GM19193 (cell line): ENCODE data around the gene P2RX2.

Source experiments
- POLR2A ChIP-seq: IDR thresholded peaks from 4 replicates; pipeline ENCODE4 v1.6.1; 2011; ENCODE audit not compliant: insufficient read depth, insufficient read length; ENCODE audit errors: extremely low read depth

P2RX2 gene

DNA sequence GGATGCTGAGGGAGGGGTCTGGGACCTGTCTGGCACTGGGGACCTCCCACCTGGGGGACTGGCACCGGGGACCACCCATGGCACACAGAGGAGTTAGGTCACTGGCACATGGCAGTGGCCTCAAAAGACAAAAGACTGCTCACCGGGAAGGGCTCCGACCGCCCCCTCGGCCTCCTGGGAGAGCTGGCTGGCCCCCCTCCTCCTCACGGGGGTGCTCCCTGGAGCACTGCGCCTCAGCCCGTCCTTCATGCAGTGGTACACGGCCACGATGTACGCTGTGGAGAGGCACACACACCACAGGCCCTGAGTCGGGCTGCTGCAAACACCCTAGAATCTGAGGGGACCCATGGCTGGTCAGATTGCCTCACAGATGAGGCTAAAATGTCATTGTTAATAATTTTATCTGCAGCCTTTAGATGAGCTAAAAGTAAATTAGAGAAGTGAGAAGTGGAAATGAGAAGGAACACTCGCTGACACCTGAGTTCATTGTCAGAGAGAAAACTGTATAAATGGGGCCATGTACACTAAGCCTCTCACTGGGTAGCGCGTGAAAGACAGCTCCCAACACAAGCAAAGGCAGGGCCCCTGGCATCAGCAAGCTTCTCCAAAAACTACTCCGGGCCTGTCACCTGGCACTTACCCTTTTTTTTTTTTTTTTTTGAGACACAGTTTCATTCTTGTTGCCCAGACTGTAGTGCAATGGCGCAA is 14.1 kb downstream of the P2RX2 start:
- no peak for TF ChIP-seq POLR2A

DNA sequence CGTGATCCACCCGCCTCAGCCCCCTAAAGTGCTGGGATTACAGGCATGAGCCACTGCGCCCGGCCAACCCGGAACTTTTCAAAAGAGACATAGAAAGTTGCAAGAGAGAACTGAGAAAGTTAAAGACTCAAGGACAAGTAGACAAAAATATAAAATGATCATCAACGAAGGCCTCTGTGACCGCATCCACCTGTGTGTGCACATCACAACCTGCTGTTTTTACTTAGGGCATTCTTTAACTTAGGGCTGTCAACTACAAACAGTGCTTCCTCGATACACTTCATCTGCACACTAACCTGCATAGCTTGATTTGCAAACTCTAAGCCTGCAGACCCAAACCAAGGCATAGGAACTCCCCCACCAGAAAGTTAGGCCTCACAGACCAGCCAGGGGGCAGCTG is 14.8 kb downstream of the P2RX2 start:
- no peak for TF ChIP-seq POLR2A

DNA sequence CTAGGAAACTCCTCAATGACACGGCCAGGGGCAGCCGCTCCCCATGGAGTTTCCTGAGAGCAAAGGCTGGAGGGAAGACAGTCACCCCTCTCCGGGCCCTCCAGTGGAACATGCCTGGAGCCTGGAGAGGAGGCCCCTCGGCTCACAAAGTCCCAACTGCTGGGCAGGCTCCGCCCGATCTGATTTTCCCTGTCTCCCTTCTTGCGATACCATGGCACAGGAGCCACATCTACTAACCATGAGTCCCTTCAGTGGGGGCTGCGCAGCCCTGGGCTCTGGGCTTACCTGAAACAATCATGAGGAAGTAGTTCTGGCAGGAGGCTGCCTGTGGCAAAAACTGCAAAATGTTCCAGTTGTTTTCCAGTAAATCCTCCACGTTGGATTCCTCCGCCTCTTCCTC is 15.3 kb downstream of the P2RX2 start:
- no peak for TF ChIP-seq POLR2A

DNA sequence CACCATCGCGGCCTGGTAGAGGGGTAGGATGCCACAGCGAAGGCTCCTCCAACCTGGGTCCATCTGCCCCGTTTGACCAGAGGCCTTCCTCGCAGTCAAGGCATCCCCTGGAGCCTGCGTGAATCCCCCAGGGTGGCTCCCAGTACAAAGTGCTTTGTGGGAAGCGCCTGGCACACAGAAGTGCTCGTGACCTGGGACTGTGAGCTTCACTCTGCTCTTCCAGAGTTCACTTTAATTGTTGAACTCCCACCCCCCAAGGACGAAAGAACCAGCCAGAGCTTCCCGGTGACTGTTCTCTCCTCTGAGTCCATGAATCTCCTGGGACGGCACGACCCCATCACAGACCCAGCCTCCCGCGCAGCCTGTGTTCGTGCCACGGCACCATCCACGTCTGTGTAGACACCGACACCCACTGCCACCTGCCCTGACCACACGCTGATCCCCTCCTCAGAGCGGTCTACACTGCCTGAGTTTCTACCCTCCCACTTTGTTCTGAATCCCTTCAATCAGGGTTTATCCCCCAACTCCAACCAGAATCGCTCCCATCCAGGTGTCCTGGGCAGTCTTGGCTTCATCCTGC is 15.9 kb downstream of the P2RX2 start:
- no peak for TF ChIP-seq POLR2A

DNA sequence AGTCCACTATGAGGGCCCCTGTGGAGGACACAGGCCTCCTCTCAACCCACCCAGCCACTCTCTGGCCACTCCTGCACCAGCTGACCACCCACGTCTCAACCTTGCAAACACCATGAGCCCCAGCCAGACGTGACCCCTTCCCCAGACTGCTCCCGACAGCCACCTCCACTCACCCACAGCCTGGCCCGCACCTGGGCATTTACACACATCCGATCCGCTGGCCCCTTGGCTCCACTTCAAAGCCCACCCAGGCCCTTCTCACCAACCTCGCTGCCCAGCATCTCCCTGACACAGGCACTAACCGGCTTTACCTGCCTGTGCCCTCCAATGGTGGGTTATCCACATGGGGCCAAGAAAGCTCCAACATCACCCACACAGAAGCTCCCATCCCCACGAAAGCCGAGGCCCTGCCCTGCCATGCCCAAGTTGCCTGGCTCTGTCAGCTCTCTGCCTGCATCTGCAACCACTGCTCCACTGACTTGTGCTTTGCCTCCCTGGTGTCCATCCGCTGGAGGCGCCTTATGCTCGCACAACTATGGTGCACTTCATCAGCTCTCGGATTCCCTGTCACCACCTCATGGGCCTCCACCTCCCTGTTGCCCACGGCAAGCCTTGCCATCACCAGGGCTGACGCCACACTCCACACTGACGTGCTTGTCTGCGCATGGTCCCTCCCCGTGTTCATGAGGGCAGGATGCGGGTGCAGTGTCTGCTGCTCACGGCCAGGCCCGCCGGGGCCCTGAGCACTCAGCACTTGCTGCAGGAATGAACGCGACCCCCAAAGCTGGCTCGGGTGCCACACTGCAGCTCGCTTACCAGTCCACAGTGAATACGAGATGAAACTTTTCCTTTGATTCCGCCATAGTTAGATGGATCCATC is 16.7 kb downstream of the P2RX2 start:
- no peak for TF ChIP-seq POLR2A

DNA sequence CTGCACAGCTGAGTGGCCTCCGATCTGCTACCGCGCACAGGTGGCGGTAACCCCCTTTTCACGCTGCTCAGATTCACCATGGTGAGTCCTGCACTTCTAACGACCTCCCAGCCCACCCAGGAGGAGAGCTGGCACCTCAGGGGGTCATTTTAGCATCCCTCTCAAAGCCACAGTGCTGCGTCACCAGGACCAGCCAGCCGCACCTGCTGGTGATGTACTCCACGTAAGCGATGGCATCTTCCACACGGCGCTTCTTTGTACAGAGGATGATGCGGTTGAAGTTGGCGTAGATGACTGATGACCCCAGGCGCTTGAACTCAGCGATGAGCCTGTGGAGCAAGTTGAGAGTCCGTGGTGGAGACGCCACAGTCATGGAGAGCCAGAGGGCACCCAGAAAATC is 19.2 kb downstream of the P2RX2 start:
- no peak for TF ChIP-seq POLR2A

DNA sequence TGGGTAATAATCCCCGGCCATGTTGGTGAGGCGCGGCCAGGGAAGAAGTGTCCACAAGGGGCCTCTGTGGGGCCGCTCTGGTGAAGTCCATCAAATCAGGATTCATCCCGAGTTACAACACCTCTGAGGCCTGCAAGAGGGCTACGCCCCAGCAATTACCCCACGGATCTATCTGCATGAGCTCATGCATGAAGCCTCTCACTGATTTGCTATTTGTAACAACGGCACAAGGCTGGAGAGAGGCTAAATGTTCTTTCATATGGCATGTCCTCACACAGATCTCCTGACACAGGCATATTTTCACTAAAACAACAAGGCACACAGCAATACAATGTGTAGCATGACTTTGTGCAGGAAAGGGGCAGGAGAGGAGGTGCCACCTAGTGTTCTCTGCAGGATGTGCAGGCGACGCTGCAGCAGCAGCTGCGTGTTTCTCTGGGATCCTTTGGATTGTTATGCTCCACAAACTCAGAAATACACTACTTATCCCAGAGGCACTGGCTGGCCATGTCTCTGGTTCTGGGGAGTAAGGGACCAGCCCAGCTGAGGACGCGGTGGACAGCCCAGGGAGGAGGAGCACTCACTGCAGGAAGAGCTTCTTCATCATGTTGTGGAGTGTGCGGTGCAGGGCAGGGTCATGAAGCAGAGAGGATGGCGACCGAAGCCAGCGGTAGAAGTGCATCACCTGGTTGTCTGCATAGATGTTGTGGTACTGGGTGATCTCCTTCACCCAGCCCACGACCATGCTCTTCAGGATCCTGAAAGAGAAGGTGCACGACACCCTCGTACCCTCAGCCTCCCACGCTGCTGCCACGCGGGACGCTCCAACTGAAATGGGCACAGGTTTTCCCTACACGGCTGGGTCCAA is 20.2 kb downstream of the P2RX2 start:
- no peak for TF ChIP-seq POLR2A

DNA sequence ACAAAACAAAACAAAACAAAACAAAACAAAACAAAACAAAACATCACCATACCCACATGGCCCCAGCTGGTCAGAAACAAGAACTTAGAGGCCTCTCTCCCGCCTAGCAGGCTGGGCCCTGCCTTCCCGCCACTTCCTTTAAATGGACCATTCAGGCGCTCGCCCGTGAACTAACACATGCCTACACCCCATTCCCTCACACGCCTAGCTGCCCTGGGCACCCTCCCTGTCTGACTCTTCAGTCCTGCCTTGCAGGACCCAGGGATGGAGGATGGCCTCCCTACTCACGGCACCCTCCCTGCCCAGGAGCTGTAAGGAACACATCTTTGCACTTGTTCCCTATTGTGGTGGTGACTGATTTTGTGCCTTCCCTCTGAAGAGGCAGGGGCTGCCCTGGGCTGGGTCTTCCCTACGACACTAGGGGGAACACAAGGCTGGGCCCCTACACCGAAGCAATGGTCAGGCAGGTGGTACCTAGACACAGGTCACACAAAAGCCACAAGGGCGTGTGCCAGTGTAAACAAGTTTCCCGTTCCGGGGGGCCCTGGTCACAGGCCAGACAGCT is 21.5 kb downstream of the P2RX2 start:
- no peak for TF ChIP-seq POLR2A

DNA sequence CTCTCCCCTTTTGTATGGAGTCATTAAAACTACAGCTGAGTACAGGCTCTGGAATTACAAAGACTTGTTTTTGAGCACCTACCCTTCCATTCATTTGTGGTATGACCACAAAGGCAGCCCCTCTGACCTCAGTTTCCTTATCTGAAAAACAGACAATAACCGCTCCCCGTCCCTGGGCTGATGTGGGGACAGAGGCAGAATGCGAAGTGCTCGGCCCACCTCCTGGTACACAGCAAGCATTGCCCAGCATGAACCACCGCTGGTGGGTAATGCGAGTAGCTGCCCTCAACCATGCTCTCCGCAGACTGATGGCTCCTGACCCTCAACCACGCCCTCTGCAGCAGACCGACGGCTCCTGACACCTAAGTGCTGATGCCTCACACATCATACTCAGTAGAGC is 22.4 kb downstream of the P2RX2 start:
- TF ChIP-seq POLR2A = no peak

DNA sequence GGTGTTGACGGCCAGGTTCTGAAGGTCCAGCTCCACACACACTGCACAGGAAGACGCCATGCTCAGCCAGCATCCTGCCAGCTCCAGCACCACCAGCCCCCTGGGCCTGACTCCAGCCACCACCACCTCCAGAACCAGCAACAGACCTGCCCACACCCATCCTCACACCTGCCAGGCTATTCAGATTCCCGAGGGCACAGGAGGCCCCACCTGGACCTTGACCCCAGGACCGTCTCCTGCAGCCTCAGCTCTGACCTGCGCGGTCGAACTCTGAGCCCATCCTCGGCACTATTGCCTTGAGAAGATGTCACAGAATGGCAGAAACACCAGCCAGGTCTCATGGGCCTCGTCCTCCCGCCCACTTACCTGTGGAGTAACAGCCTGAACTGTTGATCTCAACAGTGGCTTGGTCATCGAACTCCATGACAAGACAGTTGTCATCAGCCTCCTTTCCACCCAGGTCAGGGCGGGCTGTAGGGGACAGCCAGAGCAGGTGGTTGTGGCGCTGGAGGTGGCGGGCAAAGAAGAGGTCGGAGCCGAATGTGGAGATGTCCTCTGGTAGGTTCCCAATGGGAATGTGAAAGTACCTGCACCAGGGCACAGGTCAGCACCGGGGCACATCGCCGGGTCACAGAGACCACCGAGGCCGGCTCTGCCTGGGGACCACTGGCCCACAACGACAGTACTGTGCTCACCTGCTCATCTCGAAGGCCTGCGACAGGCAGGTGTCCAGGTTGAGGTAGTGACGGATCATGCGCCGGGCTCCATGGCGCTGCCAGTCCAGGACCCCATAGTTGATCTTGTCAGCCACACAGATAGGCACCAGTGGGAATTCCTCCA is 23.5 kb downstream of the P2RX2 start:
- TF ChIP-seq POLR2A = no peak

DNA sequence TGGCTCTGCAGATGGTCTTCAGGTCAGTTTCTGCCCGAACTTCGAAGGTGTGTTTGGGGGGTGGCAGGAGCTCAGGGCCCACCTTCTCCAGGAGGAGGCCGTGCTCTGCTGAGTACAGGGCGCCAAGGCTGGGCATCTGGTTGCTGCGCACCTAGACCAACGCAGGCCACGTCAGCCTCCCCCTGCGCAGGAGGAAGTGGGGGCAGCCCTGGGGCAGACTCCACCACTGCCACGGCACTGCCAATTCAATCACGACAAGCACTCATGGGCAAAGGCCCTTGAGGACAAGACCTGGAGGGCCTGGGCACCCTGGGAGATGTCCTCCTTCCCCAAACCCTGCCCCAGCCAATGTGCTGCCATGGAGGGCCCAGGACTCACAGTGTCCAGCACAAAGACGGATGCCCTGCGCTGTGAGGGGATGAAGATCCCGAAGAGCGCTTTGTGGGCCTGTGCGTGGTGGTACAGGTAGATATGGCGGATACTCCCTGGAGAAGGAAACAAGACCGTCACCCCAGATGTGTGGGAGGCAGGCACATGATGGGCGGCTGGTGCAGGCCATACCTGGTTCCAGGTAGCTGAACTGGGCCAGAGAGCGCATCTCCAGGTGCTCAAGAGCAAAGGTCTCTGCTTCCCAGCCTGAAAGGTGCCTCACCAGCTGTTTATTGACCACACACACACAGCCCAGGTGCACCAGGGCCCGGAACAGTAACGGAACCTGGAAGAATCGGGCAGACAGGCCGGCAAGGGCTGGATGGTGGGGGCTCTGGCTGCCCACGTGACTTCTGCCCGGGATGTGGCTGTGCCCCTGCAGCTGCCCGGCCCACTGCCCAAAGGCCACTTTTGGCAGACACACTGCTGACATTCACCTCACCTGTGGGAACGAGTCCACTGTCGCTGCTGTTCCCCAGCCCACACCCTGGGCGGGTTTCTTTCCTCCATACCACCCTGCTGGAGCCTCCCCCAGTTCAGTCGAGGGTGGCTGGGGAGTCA is 24.6 kb downstream of the P2RX2 start:
- TF ChIP-seq POLR2A = no peak

DNA sequence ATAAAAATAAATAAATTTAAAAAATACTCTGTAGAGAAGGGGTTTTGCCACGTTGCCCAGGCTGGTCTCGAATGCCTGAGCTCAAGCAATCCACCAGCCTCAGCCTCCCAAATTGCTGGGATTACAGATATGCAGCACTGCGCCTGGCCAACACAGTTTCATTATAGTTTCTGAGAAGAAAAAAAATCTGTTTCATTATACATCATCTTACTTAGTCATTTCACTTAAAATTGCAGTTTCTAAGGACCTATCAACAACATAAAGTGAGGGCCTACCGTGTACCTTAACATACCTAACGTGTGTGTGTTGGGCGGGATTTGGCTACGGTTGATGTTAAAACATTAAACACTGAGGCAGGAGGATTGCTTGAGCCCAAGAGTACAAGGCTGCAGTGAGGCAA is 28.3 kb downstream of the P2RX2 start:
- no peak for TF ChIP-seq POLR2A
